HG03469 (cell line): Measurements from ENCODE around the gene LRRC4C.

Experiments used
- ATAC-seq: cut with Tn5 transposase; IDR thresholded peaks from one replicate; pipeline ENCODE4 v1.9.1; 2021; ENCODE audit warnings: mild to moderate bottlenecking, moderate library complexity, moderate number of reproducible peaks; ENCODE audit not compliant: unreplicated experiment

The LRRC4C gene

DNA sequence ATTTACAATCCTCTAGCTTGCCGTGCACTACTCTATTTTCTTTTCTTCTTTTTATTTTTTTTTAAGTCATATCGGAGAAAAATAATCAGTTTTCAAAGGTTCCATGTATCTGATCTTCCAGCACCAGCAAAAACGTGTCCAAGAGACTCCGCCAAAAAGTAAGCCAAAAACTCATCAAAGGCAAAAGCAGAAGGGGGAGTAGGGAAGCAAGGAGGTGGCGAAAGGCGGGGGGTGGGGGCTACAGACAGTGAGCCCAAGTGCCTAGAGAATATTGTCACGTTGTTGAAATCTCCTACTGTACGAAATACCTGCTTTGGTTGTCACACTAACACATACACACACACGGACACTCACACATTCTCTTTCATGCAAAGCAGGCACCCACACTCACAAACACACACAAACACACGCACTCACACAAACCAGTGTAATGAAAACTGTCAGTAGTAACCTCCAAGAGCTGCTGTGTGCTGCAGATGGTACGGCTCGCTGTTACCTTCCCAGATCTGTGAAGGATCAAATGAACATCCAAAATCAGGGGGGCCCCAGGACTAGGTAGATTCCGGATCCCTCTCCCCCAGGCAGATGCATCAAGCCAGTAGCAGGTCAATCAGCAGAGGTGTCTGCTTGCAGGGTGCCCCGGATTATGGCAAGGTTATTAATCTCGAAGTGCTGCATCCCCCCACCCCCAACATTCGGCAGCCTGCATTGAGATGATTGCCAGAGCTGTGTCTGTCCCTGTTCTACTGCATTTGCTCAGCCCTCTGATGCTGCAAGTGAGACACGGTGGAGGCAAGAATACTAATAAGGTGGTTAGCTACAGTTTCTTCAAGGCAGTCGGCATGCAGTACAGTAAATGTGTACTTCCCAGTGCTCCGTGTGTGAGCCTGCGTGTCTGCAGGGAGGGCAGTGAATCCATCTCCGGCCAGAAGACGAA, at the start of gene LRRC4C:
Gene LRRC4C (minus strand): TSS at position 188 of the 937 bp plus-strand sequence.
- ATAC-seq: no peak

DNA sequence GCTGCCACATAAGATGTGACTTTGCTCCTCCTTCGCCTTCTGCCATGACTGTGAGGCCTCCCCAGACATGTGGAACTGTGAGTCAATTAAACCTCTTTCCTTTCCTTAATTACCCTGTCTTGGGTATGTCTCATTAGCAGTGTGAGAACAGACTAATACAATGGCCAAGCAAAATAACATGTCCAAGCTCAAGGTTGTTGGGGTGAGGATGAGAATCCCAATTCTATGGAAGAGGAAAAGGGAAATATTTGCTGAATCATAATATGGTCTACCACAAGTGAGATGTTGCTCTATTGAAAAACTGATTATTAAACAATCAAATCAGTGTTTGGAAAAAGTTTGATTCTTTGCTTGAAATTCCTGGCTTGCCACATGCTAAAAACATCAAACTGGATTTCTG, 48.7 kb upstream of the LRRC4C start:
- no peak for ATAC-seq

DNA sequence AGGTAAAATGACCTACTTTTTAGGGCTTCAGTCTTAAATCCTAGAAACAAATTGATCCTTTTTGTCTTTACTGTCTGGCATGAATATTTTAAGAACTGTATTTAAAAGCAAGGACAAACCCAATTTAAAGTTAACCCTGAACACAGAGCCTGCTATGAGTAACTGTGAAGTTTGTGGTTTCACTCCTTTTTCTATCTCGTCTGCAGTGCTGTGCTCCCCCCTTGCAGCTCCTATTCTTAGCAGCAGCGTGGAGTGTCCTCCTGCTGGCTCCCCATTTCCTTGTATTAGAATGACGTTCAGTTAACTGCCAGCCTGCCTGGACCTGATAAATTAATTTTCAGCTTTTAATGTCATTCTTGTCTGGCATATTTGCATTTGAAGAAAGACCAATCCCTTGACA, 40.0 kb upstream of the LRRC4C start:
- ATAC-seq: no peak

DNA sequence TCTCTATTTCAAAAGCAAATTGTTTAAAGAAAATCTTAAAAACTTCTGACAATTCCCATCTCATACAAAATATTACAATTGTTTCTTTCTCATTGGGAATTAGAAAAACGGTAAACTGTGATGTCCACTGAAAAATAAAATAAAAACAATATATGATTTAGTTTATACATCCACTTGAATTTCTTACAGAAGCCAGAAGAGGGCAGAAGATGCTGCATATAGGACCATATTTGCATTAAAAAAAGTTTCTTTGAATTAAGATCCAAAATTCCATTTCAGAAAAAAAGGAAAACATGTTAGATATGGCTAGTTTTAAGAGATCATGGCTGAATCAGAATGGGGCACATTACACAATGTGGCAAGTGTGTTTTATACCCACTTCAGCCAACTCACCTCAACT, 39.3 kb upstream of the LRRC4C start:
- ATAC-seq: no peak

DNA sequence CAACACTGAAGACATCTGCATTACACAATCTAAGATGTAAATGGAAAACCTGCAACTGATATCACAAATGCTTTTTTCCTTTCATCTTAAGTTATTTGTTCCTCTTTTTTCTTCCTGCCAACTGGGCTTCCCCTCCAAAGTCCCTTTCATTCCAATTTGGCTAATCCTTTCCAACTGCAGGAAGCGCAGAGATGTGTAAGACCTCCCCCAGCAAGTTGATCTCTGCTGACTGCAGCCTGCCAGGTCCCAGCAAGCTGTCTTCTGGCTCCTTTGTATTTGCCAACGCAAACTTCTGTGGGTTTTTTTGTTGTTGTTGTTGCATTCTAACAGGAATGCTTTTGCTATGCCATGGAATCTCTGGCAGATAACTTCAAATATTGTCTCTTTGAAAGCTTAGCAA, 38.5 kb upstream of the LRRC4C start:
- ATAC-seq: no peak

DNA sequence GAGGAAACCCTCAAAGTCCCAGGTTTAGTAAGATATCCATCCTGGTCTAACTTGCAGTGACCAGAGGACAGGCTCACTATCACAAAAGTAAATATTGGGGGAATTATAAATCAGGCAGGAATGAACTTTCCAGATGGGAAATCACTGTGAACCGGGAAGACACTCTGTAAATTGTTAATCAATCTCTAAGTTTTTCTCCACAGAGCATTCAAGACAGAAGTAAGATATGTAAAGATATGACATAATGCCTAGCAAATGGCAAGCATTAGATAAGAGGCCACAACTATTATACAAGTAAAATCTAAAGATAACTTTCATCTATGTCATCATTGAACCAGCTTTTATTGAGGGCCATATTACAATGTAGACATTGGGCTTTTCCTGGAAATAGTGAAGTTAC, 35.3 kb upstream of the LRRC4C start:
- ATAC-seq: no peak

DNA sequence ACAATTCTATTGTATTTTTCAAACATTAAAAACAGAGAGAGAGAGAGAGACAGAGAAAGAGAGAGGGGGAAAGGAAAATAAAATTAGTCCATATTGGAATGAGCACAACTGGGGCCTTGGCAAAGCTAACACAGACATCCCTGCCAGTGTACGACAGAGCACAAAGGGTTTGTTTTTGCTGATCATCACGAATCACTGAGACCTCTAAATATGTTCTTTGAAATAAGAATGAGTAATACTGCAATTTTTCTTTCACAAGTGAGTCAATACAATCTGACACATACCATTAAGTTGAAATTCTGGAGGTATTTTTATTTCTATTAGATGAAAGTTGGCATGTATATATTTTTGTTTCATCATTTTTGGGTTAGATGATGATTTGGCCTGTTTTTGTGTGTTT, 27.0 kb upstream of the LRRC4C start:
- ATAC-seq: no peak

DNA sequence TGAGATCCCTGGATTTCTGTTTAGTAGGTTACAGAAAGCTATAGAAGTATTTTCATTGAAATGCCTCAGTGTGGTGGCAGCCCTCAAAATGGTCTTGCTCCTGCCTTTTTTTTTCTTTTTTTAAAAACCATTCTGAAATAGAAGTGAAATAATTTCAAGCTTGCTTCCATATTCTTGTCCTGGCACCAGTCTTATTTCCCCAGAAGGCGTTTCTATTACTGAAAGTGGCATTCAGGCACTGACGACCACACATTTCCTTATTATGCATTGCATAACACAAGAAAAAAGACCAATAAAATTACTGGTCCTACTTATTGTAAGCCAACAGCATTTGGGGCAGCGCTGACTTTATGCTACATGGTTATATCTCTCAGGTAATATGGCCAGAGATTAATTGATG, 24.5 kb upstream of the LRRC4C start:
- ATAC-seq: no peak

DNA sequence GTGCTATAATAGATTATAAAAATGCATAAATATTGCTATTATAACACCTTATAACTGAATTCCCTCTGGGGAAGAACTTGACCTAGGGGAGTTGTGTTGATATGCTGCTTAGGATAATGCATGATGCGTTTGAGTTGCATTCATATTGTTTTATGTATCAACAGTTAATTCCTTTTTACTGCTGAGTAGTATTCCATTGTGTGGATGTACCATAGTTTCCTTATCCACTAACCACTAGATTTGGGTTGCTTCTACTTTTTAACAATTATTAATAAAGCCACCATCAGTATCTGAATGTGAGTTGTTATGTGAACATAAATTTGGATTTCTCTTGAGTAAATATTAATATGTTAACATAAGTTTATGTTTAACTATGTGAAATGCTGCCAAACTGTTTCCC, 19.7 kb upstream of the LRRC4C start:
- no peak for ATAC-seq

DNA sequence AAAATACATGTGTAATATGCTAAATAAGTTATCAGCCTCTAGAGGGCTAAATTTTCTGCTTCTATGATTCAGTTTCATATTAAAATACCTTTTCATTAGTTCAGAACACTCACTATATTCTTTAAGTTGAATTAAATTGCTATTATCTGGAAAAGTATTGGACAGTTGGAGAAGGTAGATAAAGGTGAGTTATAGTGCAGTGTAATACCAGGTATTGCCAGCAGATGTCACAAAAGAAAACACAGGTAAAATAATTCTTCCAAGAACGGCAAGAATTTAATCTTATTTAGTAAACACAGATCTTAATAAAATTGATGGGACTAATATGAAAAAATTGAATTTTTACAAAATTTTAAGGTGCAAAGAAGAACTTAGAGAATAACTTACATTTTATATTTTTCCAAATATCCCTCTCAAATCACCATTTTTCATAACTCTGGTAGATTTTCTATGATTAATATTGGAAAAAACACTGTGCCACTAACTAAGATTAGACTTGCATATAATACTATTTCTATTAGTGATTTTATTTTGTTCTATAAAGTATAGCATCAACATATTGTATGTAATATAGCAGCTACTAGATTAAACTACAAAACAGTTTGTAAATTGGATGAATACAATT, 1.7 kb upstream of the LRRC4C start:
- no peak for ATAC-seq

DNA sequence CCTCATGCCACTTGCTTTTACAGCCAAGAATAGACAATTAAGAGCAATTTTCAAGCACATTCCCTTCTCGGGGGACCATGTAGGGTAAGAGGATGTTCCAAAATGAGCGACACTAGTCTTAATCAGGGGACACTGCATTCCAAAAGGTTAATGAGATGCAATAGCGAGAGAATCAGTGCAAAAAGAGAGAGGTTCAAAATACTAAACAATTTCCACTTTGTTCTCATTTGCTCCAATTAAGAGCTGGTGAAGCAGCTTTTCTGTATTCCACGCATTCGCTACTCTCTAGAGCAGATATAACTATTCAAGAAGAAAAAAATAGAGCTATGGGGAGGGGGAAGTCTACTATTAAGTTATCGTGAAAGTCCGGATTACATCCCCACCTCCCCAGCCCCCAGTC, 811 bp downstream of the LRRC4C start:
- ATAC-seq: no peak

DNA sequence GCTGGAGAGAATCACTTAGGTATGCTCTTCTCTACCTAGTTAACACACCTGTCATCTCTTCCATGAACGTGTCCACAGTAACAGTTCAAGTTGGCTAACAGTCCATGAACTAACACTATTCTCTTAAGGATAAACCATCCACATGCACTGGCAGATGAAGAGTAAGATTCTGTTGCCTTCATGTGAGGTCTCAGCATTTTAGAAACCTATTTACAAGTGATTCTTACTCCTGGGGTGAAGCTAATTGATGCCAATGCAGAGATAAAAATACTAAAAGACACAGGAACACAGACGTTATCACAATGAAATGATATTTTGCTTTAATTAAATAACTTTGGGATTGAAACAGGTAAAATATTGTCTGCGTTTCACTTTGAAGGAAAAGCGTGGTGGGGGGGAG, 1.3 kb downstream of the LRRC4C start:
- no peak for ATAC-seq

DNA sequence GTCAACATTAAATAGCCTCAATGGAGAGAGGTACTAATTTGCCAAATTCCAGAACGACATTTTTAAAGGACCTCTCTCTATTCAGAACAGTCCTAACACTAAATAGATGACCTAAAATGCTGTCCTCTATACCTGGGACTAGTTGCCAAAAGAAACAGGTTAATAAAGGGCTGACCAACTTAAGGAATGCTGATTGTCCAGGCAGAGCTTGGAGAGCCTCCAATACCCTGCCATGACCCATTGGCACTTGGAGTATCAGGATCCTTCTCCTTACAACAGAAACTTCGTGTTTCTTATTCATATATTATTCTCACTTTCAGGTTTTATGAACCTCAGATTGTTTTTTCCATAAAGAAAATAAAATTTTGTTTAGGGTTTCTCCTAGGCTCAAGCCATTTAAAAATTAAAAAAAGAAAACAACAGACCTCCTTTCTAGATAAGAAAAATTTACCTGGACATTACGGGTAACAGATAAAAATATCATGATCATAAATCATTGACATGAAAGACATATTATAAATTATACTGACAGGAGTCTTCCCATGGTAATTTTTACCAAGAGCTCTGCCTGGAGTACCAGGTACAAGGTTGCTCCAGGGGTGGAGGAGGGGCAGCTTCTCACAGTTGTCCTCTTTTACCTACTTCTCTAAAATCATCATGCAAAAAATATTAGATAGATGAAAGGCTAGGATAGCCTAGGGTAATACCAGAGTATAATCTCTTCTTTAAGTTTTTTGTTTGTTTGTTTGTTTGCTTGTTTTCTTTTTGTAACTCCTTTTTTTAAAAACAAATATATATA, 2.0 kb downstream of the LRRC4C start:
- no peak for ATAC-seq

DNA sequence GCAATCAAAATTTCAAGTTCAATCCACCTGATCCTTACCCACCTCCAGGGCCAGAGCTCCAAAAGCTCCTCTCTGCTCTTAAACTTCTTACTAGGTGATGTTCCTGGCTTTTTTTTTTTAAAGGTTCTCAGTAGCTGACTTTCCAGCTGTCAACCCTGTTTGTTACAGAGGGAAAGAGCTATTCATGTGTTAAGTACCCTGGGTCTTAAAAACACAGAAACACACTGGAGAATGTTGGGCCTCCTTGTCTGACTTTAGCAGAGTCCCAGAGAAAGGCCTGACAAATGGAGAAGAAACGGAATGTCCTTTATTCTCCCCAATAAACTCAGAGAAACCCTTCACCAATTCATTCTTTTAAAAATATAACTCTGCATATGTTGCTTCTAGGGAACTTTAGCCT, 3.2 kb downstream of the LRRC4C start:
- ATAC-seq: no peak

DNA sequence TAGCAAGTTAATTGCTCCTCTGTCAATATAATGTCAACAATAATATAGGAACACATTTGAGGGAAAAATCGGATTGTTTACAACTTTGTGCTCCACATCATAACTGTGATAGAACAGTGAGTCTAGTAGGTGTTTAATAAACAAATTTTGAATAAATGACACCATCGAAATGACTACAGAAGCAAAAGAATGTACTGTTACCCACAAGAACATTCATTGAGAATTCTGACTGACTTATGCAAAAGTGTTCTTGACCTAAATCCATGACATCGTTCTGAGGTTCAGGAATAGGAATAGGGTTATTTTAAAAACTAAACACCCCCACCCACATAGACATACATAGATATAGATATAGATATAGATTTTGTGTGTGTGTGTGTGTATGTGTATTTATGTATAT, 8.4 kb downstream of the LRRC4C start:
- ATAC-seq: no peak

DNA sequence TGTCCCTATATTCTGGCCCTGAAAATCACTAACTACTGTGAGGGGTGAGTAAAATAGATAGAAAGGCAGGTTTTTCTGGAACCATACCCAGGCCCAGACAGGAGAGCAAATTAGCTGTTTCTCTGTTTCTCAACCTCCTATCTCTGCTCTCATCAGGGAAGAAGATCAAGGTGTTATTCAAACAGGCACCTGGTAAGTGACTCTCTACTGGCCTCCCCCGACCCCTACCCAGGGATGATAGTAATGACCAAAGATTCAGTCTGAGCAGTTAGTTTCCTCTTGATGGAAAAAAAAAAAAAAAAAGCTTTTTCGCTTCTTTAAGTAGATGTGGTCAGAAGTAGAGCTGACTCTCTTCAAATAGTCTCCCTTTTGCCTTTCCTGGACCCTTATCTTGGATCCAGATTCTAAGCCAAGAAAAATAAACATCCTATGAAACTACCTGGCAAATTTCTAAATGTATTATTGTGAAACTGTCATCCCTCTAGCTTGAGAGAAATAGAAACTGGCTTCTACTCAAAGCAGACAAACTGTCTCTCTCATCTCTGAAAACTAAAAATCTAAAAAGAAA, 9.9 kb downstream of the LRRC4C start:
- ATAC-seq: no peak

DNA sequence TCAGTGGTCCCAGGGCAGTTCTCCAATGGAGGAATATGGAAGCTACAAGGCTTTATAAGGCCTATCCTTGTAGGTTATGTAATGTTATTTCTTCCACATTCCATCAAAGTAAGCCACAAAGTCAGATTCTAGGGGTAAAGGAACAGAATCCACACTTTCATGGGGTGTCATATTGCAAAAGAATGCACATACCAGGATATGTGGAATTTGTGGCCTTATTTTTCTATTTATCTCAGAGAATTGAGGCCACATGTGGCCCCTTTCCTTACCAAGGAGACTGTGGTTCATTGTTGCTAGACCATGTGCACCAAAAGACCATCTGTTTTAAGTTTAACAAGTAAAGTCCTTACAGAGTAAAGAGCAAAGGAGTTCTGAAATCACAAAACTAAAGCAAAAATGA, 12.9 kb downstream of the LRRC4C start:
- no peak for ATAC-seq

DNA sequence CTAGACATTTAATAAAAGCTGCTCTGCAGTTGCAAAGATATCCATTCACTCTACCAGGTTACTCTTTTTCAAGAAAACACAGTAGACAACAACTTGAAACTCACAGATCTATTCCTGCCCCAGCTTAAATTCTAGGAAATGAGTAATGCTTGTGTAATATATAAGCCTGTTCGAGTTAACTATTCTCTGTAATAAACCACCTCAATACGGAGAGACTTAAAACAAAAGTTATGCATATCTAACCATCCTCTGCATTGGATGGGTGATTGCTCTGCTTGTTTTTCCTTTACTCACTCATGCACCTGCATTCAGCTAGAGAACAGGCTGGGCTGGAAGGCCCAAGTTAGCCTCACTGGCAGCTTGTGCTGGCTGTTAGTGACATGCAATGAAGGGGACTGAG, 13.3 kb downstream of the LRRC4C start:
- ATAC-seq: no peak

DNA sequence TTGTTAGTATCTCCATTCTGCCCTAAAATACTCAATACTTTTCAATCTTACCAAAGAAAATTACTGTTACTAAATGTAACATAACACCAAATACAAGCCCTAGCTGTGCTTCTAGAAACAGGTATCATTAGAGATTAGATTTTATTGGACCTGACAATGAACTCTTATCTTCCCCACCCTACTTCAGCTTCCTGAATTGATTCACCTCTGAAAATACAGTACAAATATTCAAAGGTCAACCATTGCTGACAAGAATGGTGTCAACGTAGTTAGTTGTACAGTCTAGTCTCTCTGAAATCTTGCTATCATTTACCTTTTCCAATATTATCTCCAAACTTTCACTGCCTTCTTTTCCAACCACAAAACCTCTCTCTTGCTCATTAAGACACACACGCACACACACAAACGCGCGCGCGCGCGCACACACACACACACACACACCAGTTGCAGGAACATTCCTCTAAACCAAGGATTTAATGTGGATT, 22.4 kb downstream of the LRRC4C start:
- ATAC-seq: no peak

DNA sequence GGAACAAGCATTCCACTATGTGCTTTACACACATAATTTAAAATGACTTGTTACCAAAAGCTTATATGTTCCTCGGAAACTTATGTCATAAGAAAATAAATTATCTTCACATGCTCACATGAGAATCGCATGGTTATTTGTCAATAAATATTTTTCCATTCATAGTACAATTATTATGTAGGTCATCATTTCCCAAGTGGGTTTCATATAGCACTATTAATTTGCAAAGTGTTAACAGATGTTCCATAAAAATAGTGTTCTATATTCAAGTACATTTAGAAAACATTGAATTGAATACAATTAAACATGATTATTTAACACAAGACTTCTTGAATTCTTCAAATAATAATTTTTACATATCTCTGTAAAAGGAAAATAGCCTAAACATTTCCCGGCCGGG, 23.9 kb downstream of the LRRC4C start:
- no peak for ATAC-seq

DNA sequence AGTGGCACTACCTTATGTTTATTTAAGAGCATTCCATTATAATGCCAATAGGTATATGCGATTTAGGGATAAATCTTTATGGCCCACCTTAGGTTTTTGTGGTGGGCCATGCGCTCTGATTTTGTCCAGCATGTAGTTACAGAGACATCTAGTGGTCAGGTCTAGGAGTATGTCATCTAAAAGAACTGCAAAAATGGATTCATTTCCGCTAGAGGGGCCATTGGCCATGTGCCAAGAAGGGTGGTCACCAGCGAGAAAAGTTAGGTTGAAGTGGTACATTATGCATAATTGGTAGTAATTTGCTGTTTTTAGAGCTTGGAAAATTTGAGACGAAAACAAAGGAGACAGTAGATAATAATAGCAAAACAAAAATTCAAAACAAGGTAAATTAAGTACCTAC, 27.7 kb downstream of the LRRC4C start:
- no peak for ATAC-seq
